ENCODE data around the gene PIP4K2A. TPM values are rescaled to one million over a fixed set of nuclear protein-coding genes. Genes with fewer than 3 reads are reported as not detected.
A peak's percentile ranks its signal among the peaks of the same experiment; 100 is the strongest.

PIP4K2A gene
- total RNA-seq, 1 donor from 2014 or later, result 22.4 TPM

- Mint-ChIP-seq H3K4me3 (ENCODE audit: low read depth) (no peak overlapping the region), H3K27ac (no peak overlapping the region), H3K9me3 (ENCODE audit: low read depth) (no peaks in the 10 kb centered on the region), H3K36me3 (ENCODE audit: insufficient read depth) (peaks cover 10% of the 10 kb centered on the region), H3K4me1 (ENCODE audit: low read depth) (peaks cover 8% of the 10 kb centered on the region), H3K27me3 (no peaks in the 10 kb centered on the region)
- no peak for DNase-seq (ENCODE audit: low spot score, unreplicated experiment)
- TF ChIP-seq CTCF (IDR thresholded peaks at IDR 0.05; ENCODE audit: unreplicated experiment), result no peak
Measured at GRCh38 chr10:22603581-22603980, 110.8 kb downstream of the PIP4K2A start.

- peaks cover 20% of the 10 kb centered on the region for H3K4me1 Mint-ChIP-seq (ENCODE audit: low read depth)
- DNase-seq (ENCODE audit: low spot score, unreplicated experiment), result no peak
- peaks cover 2% of the 10 kb centered on the region for H3K36me3 Mint-ChIP-seq (ENCODE audit: insufficient read depth)
- no peak overlapping the region for H3K27ac Mint-ChIP-seq
- no peak overlapping the region for H3K4me3 Mint-ChIP-seq (ENCODE audit: low read depth)
- TF ChIP-seq CTCF (IDR thresholded peaks at IDR 0.05; ENCODE audit: unreplicated experiment), result no peak
- no peaks in the 10 kb centered on the region for H3K9me3 Mint-ChIP-seq (ENCODE audit: low read depth)
- H3K27me3 Mint-ChIP-seq, result no peaks in the 10 kb centered on the region
Measured at GRCh38 chr10:22601618-22602017, 112.8 kb downstream of the PIP4K2A start.

GRCh38 chr10:22599636-22600228, 114.6 kb downstream of the PIP4K2A start:
- no peak for TF ChIP-seq CTCF (IDR thresholded peaks at IDR 0.05; ENCODE audit: unreplicated experiment)
- DNase-seq (ENCODE audit: low spot score, unreplicated experiment), result no peak
- Mint-ChIP-seq H3K27me3 (no peaks in the 10 kb centered on the region), H3K27ac (no peak overlapping the region), H3K36me3 (ENCODE audit: insufficient read depth) (peaks cover 2% of the 10 kb centered on the region), H3K9me3 (ENCODE audit: low read depth) (no peaks in the 10 kb centered on the region), H3K4me1 (ENCODE audit: low read depth) (peaks cover 18% of the 10 kb centered on the region), H3K4me3 (ENCODE audit: low read depth) (no peak overlapping the region)

GRCh38 chr10:22599048-22599561, 115.3 kb downstream of the PIP4K2A start:
- H3K36me3 Mint-ChIP-seq (ENCODE audit: insufficient read depth), result peaks cover 2% of the 10 kb centered on the region
- H3K4me3 Mint-ChIP-seq (ENCODE audit: low read depth), result no peak overlapping the region
- H3K27me3 Mint-ChIP-seq, result no peaks in the 10 kb centered on the region
- peaks cover 18% of the 10 kb centered on the region for H3K4me1 Mint-ChIP-seq (ENCODE audit: low read depth)
- no peaks in the 10 kb centered on the region for H3K9me3 Mint-ChIP-seq (ENCODE audit: low read depth)
- TF ChIP-seq CTCF (IDR thresholded peaks at IDR 0.05; ENCODE audit: unreplicated experiment), result no peak
- no peak for DNase-seq (ENCODE audit: low spot score, unreplicated experiment)
- H3K27ac Mint-ChIP-seq, result peak overlapping the region; percentile 29

- H3K27me3 Mint-ChIP-seq, result no peaks in the 10 kb centered on the region
- no peak for TF ChIP-seq CTCF (IDR thresholded peaks at IDR 0.05; ENCODE audit: unreplicated experiment)
- H3K27ac Mint-ChIP-seq, result no peak overlapping the region
- peaks cover 19% of the 10 kb centered on the region for H3K4me1 Mint-ChIP-seq (ENCODE audit: low read depth)
- no peak overlapping the region for H3K4me3 Mint-ChIP-seq (ENCODE audit: low read depth)
- H3K9me3 Mint-ChIP-seq (ENCODE audit: low read depth), result no peaks in the 10 kb centered on the region
- no peak for DNase-seq (ENCODE audit: low spot score, unreplicated experiment)
- peaks cover 2% of the 10 kb centered on the region for H3K36me3 Mint-ChIP-seq (ENCODE audit: insufficient read depth)
Measured at GRCh38 chr10:22598478-22598877, 115.9 kb downstream of the PIP4K2A start.
